Measurements from ENCODE around the gene TBC1D22A. TPM values are rescaled to one million over a fixed set of nuclear protein-coding genes. Genes with fewer than 3 reads are reported as not detected.

TBC1D22A gene
- total RNA-seq, 4 donors from 2014 or later, result 16.2 to 22.2 (median 17.8) TPM

GRCh38 chr22:46951973-46952372, 189.5 kb downstream of the TBC1D22A start:
- Histone ChIP-seq H3K27ac (no peak overlapping the region), H3K27me3 (no peaks in the 10 kb centered on the region), H3K4me1 (no peaks in the 10 kb centered on the region), H3K4me3 (no peak overlapping the region), H3K36me3 (peaks cover 0 to 33% of the 10 kb centered on the region in 2 donors), H3K9me3 (no peaks in the 10 kb centered on the region)
- ATAC-seq, result no peak
- no peak for TF ChIP-seq CTCF (IDR thresholded peaks at IDR 0.05)
- 91 to 92% methylated on average over 4 to 6 of the region's 7 CpGs for WGBS, 2 donors (ENCODE audit: low coverage in 1 of 2)

- no peak overlapping the region for H3K27ac ChIP-seq
- no peaks in the 10 kb centered on the region for H3K9me3 ChIP-seq
- H3K4me1 ChIP-seq, result no peaks in the 10 kb centered on the region
- 88 to 100% methylated on average over 3 of the region's 18 CpGs for WGBS, 2 donors (ENCODE audit: low coverage in 1 of 2)
- no peak for ATAC-seq
- H3K27me3 ChIP-seq, result no peaks in the 10 kb centered on the region
- peaks cover 0 to 28% of the 10 kb centered on the region in 2 donors for H3K36me3 ChIP-seq
- H3K4me3 ChIP-seq, result no peak overlapping the region
- TF ChIP-seq POLR2AphosphoS5 (IDR thresholded peaks at IDR 0.05) (no peak), POLR2A (IDR thresholded peaks at IDR 0.05) (no peak), EP300 (IDR thresholded peaks at IDR 0.05) (no peak), CTCF (IDR thresholded peaks at IDR 0.05) (no peak)
These were observed 191.7 kb downstream of the TBC1D22A start for GRCh38 chr22:46953968-46954765.

- 96 to 99% methylated on average over 6 to 7 of the region's 7 CpGs for WGBS, 2 donors (ENCODE audit: low coverage in 1 of 2)
- Histone ChIP-seq H3K9me3 (no peaks in the 10 kb centered on the region), H3K27me3 (no peaks in the 10 kb centered on the region), H3K36me3 (peaks cover 0 to 22% of the 10 kb centered on the region in 2 donors), H3K4me1 (no peaks in the 10 kb centered on the region), H3K4me3 (no peak overlapping the region), H3K27ac (no peak overlapping the region)
- ATAC-seq, result no peak
- TF ChIP-seq POLR2AphosphoS5 (IDR thresholded peaks at IDR 0.05) (no peak), CTCF (IDR thresholded peaks at IDR 0.05) (no peak), POLR2A (IDR thresholded peaks at IDR 0.05) (no peak), EP300 (IDR thresholded peaks at IDR 0.05) (no peak)
These were observed 192.3 kb downstream of the TBC1D22A start for GRCh38 chr22:46954781-46955180.

- WGBS, 2 donors (ENCODE audit: low coverage in 1 of 2), result 91 to 92% methylated on average over 9 to 11 of the region's 19 CpGs
- no peak for TF ChIP-seq POLR2AphosphoS5 (IDR thresholded peaks at IDR 0.05)
- TF ChIP-seq EP300 (IDR thresholded peaks at IDR 0.05), result no peak
- no peak for TF ChIP-seq POLR2A (IDR thresholded peaks at IDR 0.05)
- TF ChIP-seq CTCF (IDR thresholded peaks at IDR 0.05), result no peak
These were observed 194.2 kb downstream of the TBC1D22A start for GRCh38 chr22:46956498-46957215.

More at GRCh38 chr22:46956498-46957215, 194.2 kb downstream of the TBC1D22A start:
- no peak overlapping the region for H3K4me3 ChIP-seq
- no peak overlapping the region for H3K27ac ChIP-seq
- H3K27me3 ChIP-seq, result no peaks in the 10 kb centered on the region
- ATAC-seq, result no peak
- H3K4me1 ChIP-seq, result no peaks in the 10 kb centered on the region
- H3K9me3 ChIP-seq, result no peaks in the 10 kb centered on the region
- peaks cover 0 to 17% of the 10 kb centered on the region in 2 donors for H3K36me3 ChIP-seq

All from gastroesophageal sphincter (tissue), 4 donors.